Adipocyte (in vitro differentiated cells): ENCODE measurements around the gene KCNQ4.

Experiments
- DNase-seq: peaks from one replicate; pipeline ENCODE4 v3.0.0-alpha.2; 2015; ENCODE audit warnings: low read depth
- H3K27me3 ChIP-seq: replicated peaks from 2 replicates; pipeline ENCODE4 v1.7.0; 2013; ENCODE audit warnings: mild to moderate bottlenecking, low read length, moderate library complexity; ENCODE audit not compliant: control insufficient read depth, insufficient read depth
- H3K36me3 ChIP-seq: 2 replicates; pipeline ENCODE4 v1.7.0; 2013; ENCODE audit warnings: low read length, mild to moderate bottlenecking, moderate library complexity; ENCODE audit not compliant: control insufficient read depth, insufficient read depth, severe bottlenecking
- H3K4me1 ChIP-seq: 2 replicates; pipeline ENCODE4 v1.7.0; 2013; ENCODE audit warnings: mild to moderate bottlenecking, low read length, moderate library complexity; ENCODE audit not compliant: control insufficient read depth, insufficient read depth
- H3K4me3 ChIP-seq: 2 replicates; pipeline ENCODE4 v1.7.0; 2013; ENCODE audit warnings: mild to moderate bottlenecking, low read length, moderate library complexity
- H3K9ac ChIP-seq: 2 replicates; pipeline ENCODE4 v1.7.0; 2013; ENCODE audit warnings: mild to moderate bottlenecking, low read length, moderate library complexity
- H3K9me3 ChIP-seq: 2 replicates; pipeline ENCODE4 v1.7.0; 2013; ENCODE audit warnings: mild to moderate bottlenecking, low read length, moderate library complexity; ENCODE audit not compliant: control insufficient read depth

Gene KCNQ4

GRCh38 chr1:40818264-40818961 is 34.8 kb downstream of the KCNQ4 start:
- peak; percentile 28 for DNase-seq

GRCh38 chr1:40819101-40819500 is 35.5 kb downstream of the KCNQ4 start:
- no peak overlapping the region for H3K4me3 ChIP-seq
- H3K9me3 ChIP-seq = no peaks in the 10 kb centered on the region
- no peaks in the 10 kb centered on the region for H3K36me3 ChIP-seq
- no peak overlapping the region for H3K9ac ChIP-seq
- peaks cover 35% of the 10 kb centered on the region for H3K27me3 ChIP-seq
- no peak for DNase-seq
- no peaks in the 10 kb centered on the region for H3K4me1 ChIP-seq

More at GRCh38 chr1:40818264-40818961, 34.8 kb downstream of the KCNQ4 start:
- Histone ChIP-seq H3K9me3 (no peaks in the 10 kb centered on the region), H3K9ac (no peak overlapping the region), H3K4me1 (no peaks in the 10 kb centered on the region), H3K27me3 (peaks cover 32% of the 10 kb centered on the region), H3K4me3 (peak overlapping the region; percentile 60), H3K36me3 (no peaks in the 10 kb centered on the region)

GRCh38 chr1:40820251-40820797 is 36.7 kb downstream of the KCNQ4 start:
- H3K4me3 ChIP-seq = no peak overlapping the region
- peaks cover 35% of the 10 kb centered on the region for H3K27me3 ChIP-seq
- H3K4me1 ChIP-seq = no peaks in the 10 kb centered on the region
- H3K36me3 ChIP-seq = no peaks in the 10 kb centered on the region
- peak; percentile 19 for DNase-seq
- no peak overlapping the region for H3K9ac ChIP-seq
- H3K9me3 ChIP-seq = no peaks in the 10 kb centered on the region

- Histone ChIP-seq H3K27me3 (peaks cover 30% of the 10 kb centered on the region), H3K36me3 (no peaks in the 10 kb centered on the region), H3K4me3 (no peak overlapping the region), H3K4me1 (no peaks in the 10 kb centered on the region), H3K9me3 (no peaks in the 10 kb centered on the region), H3K9ac (no peak overlapping the region)
- no peak for DNase-seq
These were observed 37.5 kb downstream of the KCNQ4 start for GRCh38 chr1:40820911-40821693.

GRCh38 chr1:40822890-40823289 is 39.3 kb downstream of the KCNQ4 start:
- H3K9me3 ChIP-seq = no peaks in the 10 kb centered on the region
- no peak overlapping the region for H3K4me3 ChIP-seq
- DNase-seq = no peak
- H3K9ac ChIP-seq = no peak overlapping the region
- H3K27me3 ChIP-seq = peaks cover 37% of the 10 kb centered on the region
- H3K36me3 ChIP-seq = no peaks in the 10 kb centered on the region
- no peaks in the 10 kb centered on the region for H3K4me1 ChIP-seq

GRCh38 chr1:40823345-40823744 is 39.8 kb downstream of the KCNQ4 start:
- H3K9me3 ChIP-seq = no peaks in the 10 kb centered on the region
- no peak for DNase-seq
- no peak overlapping the region for H3K4me3 ChIP-seq
- peaks cover 40% of the 10 kb centered on the region for H3K27me3 ChIP-seq
- H3K9ac ChIP-seq = no peak overlapping the region
- H3K36me3 ChIP-seq = no peaks in the 10 kb centered on the region
- no peaks in the 10 kb centered on the region for H3K4me1 ChIP-seq

GRCh38 chr1:40823983-40824382 is 40.4 kb downstream of the KCNQ4 start:
- Histone ChIP-seq H3K36me3 (no peaks in the 10 kb centered on the region), H3K4me1 (no peaks in the 10 kb centered on the region), H3K9me3 (no peaks in the 10 kb centered on the region), H3K9ac (no peak overlapping the region), H3K27me3 (peaks cover 47% of the 10 kb centered on the region), H3K4me3 (no peak overlapping the region)
- DNase-seq = no peak

GRCh38 chr1:40824591-40825434 is 41.2 kb downstream of the KCNQ4 start:
- Histone ChIP-seq H3K9ac (no peak overlapping the region), H3K27me3 (peaks cover 45% of the 10 kb centered on the region), H3K4me1 (no peaks in the 10 kb centered on the region), H3K9me3 (no peaks in the 10 kb centered on the region), H3K4me3 (no peak overlapping the region), H3K36me3 (no peaks in the 10 kb centered on the region)
- DNase-seq = peak; percentile 65

- no peaks in the 10 kb centered on the region for H3K36me3 ChIP-seq
- no peaks in the 10 kb centered on the region for H3K9me3 ChIP-seq
- no peak for DNase-seq
- H3K27me3 ChIP-seq = peaks cover 44% of the 10 kb centered on the region
- no peak overlapping the region for H3K4me3 ChIP-seq
- H3K9ac ChIP-seq = no peak overlapping the region
- no peaks in the 10 kb centered on the region for H3K4me1 ChIP-seq
These were observed 41.8 kb downstream of the KCNQ4 start for GRCh38 chr1:40825435-40825788.

- H3K9ac ChIP-seq = no peak overlapping the region
- H3K4me3 ChIP-seq = no peak overlapping the region
- H3K27me3 ChIP-seq = peaks cover 44% of the 10 kb centered on the region
- no peaks in the 10 kb centered on the region for H3K9me3 ChIP-seq
- DNase-seq = no peak
- H3K36me3 ChIP-seq = no peaks in the 10 kb centered on the region
- H3K4me1 ChIP-seq = no peaks in the 10 kb centered on the region
These were observed 42.4 kb downstream of the KCNQ4 start for GRCh38 chr1:40825996-40826395.
